ENCODE results near the gene HUWE1. TPM values are rescaled to one million over a fixed set of nuclear protein-coding genes. Genes with fewer than 3 reads are reported as not detected.
A peak's percentile ranks its signal among the peaks of the same experiment; 100 is the strongest.

The HUWE1 gene
- total RNA-seq, 1 donor from 2014 or later, result 241 TPM

GRCh38 chrX:53483416-53483815 lies 203.1 kb downstream of the HUWE1 start:
- H3K4me1 Mint-ChIP-seq, result no peaks in the 10 kb centered on the region
- H3K4me3 Mint-ChIP-seq, result no peak overlapping the region
- H3K9me3 Mint-ChIP-seq, result peaks cover under 1% of the 10 kb centered on the region
- peaks cover 5% of the 10 kb centered on the region for H3K27me3 Mint-ChIP-seq (ENCODE audit: low read depth)
- TF ChIP-seq CTCF (conservative IDR thresholded peaks at IDR 0.05), result no peak
- H3K36me3 Mint-ChIP-seq (ENCODE audit: low read depth), result no peaks in the 10 kb centered on the region
- DNase-seq (ENCODE audit: low read depth, low spot score), result no peak
- H3K27ac Mint-ChIP-seq (ENCODE audit: unreplicated experiment), result no peak overlapping the region

Small RNA genes lying within 50 kb of the gene (microRNA-seq; reads per million reads assigned to microRNA genes)
- gene MIR98, result 94.8 reads per million, percentile 59 among the genes with 10 or more reads in this experiment
- gene MIRLET7F2, result 85.9 reads per million, percentile 59 among the genes with 10 or more reads in this experiment

Data from neural crest cell (in vitro differentiated cells).